ENCODE results near the gene TRAPPC1.

DNA sequence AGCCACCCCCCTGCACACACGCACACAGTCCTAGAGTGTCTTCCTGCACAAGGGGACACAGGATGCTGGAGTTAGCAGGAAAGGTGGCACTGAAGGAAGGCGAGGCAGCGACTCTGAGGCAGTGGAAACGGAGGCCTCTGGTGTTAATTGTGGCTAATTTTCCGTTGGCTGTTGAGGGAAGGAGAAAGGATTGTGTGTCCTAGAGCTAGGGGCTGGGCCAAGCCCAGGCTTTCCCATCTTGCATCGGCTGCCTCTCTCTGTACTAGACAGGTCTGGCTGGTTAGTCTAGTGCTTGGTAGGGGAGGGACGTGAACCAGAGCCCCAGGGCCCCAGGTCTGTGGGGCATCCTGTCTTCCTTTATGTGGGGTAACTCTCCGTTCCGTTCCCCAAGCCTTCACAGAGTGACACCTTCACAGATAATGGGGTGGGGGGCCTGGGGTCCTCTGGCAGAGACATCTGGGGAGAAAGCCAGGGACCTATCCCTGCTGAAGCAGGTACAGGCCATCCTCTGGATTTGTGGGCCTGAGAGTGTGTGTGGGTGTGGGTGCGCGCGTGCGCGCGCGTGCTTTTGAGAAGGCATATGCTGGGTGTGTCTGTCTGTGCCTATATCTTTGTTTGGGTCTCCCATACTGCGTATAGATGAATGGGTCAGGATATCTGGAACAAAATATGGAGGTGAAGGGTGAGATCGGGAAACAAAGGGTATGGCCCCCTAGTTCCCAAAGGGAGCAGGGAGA, 43.4 kb downstream of the TRAPPC1 start, which contains the start of gene CHD3:
- TF ChIP-seq, protein P1, sequence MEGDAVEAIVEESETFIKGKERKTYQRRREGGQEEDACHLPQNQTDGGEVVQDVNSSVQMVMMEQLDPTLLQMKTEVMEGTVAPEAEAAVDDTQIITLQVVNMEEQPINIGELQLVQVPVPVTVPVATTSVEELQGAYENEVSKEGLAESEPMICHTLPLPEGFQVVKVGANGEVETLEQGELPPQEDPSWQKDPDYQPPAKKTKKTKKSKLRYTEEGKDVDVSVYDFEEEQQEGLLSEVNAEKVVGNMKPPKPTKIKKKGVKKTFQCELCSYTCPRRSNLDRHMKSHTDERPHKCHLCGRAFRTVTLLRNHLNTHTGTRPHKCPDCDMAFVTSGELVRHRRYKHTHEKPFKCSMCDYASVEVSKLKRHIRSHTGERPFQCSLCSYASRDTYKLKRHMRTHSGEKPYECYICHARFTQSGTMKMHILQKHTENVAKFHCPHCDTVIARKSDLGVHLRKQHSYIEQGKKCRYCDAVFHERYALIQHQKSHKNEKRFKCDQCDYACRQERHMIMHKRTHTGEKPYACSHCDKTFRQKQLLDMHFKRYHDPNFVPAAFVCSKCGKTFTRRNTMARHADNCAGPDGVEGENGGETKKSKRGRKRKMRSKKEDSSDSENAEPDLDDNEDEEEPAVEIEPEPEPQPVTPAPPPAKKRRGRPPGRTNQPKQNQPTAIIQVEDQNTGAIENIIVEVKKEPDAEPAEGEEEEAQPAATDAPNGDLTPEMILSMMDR (IDR thresholded peaks at IDR 0.05 in 2 of 3, conservative IDR thresholded peaks at IDR 0.05 in 1 of 3; ENCODE audit: control insufficient read depth in 2 of 3, extremely low read depth in 1 of 3, insufficient read depth in 1 of 3, low read depth in 3 of 3, low read length in 3 of 3) = no peak
- TF ChIP-seq EP300 (IDR thresholded peaks at IDR 0.05; ENCODE audit: borderline replicate concordance in 1 of 2, control insufficient read depth in 1 of 2, low read depth in 2 of 2, low read length in 2 of 2) = no peak
- TF ChIP-seq, protein P2, sequence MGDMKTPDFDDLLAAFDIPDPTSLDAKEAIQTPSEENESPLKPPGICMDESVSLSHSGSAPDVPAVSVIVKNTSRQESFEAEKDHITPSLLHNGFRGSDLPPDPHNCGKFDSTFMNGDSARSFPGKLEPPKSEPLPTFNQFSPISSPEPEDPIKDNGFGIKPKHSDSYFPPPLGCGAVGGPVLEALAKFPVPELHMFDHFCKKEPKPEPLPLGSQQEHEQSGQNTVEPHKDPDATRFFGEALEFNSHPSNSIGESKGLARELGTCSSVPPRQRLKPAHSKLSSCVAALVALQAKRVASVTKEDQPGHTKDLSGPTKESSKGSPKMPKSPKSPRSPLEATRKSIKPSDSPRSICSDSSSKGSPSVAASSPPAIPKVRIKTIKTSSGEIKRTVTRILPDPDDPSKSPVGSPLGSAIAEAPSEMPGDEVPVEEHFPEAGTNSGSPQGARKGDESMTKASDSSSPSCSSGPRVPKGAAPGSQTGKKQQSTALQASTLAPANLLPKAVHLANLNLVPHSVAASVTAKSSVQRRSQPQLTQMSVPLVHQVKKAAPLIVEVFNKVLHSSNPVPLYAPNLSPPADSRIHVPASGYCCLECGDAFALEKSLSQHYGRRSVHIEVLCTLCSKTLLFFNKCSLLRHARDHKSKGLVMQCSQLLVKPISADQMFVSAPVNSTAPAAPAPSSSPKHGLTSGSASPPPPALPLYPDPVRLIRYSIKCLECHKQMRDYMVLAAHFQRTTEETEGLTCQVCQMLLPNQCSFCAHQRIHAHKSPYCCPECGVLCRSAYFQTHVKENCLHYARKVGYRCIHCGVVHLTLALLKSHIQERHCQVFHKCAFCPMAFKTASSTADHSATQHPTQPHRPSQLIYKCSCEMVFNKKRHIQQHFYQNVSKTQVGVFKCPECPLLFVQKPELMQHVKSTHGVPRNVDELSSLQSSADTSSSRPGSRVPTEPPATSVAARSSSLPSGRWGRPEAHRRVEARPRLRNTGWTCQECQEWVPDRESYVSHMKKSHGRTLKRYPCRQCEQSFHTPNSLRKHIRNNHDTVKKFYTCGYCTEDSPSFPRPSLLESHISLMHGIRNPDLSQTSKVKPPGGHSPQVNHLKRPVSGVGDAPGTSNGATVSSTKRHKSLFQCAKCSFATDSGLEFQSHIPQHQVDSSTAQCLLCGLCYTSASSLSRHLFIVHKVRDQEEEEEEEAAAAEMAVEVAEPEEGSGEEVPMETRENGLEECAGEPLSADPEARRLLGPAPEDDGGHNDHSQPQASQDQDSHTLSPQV (IDR thresholded peaks at IDR 0.05) = no peak
- TF ChIP-seq ZNF274 (IDR thresholded peaks at IDR 0.05; ENCODE audit: insufficient read depth, insufficient read length) = no peak
- TF ChIP-seq ZNF622 (IDR thresholded peaks at IDR 0.05) = no peak
- TF ChIP-seq RAD21 (IDR thresholded peaks at IDR 0.05; ENCODE audit: insufficient read depth, low read depth, low read length) = no peak
- no peak for TF ChIP-seq NFXL1 (IDR thresholded peaks at IDR 0.05; ENCODE audit: borderline replicate concordance)
- peak; percentile 9; the same call in 1 of the 2 replicates for TF ChIP-seq HCFC1 (IDR thresholded peaks at IDR 0.05; ENCODE audit: low read length)
- TF ChIP-seq, protein P3, sequence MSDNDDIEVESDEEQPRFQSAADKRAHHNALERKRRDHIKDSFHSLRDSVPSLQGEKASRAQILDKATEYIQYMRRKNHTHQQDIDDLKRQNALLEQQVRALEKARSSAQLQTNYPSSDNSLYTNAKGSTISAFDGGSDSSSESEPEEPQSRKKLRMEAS (IDR thresholded peaks at IDR 0.05; ENCODE audit: low read depth, low read length) = no peak
- no peak for TF ChIP-seq JUND (IDR thresholded peaks at IDR 0.05; ENCODE audit: low read depth, low read length)
- no peak for TF ChIP-seq ZZZ3 (IDR thresholded peaks at IDR 0.05; ENCODE audit: control insufficient read depth, insufficient read length, low read depth)
- no peak for TF ChIP-seq RBBP5 (conservative IDR thresholded peaks at IDR 0.05)
- TF ChIP-seq CREB1 (IDR thresholded peaks at IDR 0.05; ENCODE audit: low read depth) = no peak
- TF ChIP-seq, protein P4, sequence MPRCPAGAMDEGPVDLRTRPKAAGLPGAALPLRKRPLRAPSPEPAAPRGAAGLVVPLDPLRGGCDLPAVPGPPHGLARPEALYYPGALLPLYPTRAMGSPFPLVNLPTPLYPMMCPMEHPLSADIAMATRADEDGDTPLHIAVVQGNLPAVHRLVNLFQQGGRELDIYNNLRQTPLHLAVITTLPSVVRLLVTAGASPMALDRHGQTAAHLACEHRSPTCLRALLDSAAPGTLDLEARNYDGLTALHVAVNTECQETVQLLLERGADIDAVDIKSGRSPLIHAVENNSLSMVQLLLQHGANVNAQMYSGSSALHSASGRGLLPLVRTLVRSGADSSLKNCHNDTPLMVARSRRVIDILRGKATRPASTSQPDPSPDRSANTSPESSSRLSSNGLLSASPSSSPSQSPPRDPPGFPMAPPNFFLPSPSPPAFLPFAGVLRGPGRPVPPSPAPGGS (IDR thresholded peaks at IDR 0.05; ENCODE audit: borderline replicate concordance, insufficient read depth, low read depth, low read length, poor library complexity, severe bottlenecking) = no peak

Measured in GM12878 (cell line).